ENCODE data around the gene ADAMTSL5.
"Not testable (repeated sequence)": the region's sequence is repeated elsewhere in the genome, so short reads cannot be mapped to it uniquely, and the experiment has no call there.

ADAMTSL5 gene

DNA sequence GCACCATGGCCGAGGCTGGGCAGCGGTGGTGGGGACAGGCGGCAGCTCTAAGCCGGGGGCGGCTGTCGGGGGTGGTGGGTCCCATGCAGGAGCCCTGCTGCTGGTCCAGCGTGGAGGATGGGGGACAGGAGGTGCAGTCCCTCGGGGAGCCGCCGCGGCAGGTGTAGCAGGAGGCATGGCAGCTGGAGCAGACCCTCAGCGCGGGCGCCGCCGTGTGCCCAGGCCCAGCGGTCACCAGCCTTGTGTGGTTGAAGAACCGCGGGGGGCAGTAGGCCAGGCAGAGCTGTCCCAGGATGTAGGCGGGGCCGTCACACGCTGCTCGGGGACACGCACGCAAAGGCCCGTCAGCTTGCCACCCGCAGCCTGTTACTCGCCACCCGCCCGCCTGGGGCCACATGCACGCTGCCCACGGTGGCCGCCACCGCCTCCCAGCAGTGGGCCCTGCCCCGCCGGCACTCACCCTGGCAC lies 30.9 kb downstream of the ADAMTSL5 start:
- DNase-seq (ENCODE audit: low spot score): no peak

DNA sequence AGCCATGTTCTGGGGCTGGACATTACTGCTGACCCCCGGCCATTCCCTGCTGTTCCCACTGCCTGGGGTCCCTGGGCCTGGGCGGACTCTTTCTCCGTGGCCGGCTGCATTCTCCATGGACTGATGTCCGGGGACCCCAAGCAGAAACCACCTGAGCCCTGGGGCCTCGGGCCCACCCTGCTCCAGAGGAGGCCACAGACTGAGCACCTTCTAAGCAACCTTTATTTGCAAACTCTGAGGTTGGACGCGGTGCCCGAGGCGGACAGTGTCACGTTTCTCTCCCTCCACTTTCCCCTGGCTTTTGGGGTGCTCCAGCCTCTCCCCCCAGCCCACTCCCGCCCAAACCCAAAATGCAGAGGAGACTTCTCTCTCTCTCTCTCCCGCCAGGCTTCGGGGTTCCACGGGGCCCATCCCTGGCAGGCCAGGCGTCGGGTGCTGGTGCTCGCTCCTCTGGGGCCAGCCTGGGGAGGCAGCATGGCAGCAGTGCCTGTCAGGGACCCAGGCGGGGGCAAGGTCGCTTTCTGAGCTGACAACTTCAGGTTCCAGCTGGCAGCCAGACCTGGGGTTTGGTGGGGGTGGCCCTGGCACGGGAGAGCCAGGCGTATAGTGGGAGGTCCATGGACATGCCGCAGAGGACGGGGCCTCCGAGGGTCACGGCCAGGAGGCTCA lies 31.5 kb downstream of the ADAMTSL5 start:
- no peak for DNase-seq (ENCODE audit: low spot score)

DNA sequence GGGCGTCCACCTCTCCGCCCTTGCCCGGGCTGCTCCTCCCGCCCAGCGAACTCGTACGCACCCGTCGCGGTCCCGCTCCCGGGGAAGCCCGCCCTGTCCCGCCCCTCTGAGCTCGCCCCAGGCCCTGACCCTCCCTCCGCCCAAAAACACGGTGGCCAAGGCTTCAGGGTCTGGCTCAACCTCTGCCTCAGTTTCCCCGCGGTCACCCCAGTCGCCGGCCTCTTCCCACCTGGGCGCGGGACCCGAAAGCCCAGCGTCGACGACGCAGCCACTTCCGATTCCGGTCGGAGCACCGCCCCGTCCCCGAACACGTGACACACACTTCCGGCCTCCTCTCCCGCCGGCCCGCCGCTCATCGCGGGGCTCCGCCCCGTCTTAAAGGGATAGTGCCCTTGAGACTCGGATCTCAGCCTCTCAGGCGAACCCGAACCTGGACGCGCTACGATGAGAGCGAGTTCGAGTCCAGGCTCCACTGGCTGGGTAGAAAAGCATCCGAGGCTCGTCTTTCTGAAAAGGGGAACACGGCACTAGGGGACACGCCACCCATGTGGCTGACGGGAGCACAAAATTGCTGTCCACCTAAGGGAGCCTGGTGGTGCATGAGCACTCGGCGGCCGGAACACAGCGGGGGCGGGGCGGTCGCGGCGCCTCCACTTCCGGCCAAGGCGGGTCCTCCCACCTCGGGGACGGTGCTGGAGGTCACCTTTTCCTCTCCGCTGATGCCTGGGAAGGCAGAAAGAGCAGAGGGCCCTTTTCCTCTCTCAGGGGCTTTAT lies 33.7 kb downstream of the ADAMTSL5 start, which contains the start of gene C19orf25:
TSS of gene C19orf25 (minus strand) at position 282 of the 774 bp plus-strand sequence. CDS start 312 bp downstream, outside the sequence.
- peak; percentile 93 for DNase-seq (ENCODE audit: low spot score)

DNA sequence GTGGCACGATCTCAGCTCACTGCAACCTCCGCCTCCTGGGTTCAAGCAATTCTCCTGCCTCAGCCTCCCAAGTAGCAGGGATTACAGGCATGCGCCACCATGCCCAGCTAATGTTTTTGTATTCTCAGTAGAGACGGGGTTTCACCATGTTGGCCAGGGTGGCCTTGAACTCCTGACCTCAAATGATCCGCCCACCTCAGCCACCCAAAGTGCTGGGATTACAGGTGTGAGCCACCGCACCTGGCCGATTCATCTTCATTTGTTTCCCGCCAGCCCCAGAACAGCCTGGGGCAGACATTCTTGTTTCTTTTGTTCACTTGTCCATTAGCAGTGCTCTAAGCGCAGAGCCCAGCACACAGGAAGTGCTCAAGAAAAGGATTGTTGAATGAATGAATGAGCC lies 35.8 kb downstream of the ADAMTSL5 start:
- DNase-seq (ENCODE audit: low spot score): not testable (repeated sequence)

DNA sequence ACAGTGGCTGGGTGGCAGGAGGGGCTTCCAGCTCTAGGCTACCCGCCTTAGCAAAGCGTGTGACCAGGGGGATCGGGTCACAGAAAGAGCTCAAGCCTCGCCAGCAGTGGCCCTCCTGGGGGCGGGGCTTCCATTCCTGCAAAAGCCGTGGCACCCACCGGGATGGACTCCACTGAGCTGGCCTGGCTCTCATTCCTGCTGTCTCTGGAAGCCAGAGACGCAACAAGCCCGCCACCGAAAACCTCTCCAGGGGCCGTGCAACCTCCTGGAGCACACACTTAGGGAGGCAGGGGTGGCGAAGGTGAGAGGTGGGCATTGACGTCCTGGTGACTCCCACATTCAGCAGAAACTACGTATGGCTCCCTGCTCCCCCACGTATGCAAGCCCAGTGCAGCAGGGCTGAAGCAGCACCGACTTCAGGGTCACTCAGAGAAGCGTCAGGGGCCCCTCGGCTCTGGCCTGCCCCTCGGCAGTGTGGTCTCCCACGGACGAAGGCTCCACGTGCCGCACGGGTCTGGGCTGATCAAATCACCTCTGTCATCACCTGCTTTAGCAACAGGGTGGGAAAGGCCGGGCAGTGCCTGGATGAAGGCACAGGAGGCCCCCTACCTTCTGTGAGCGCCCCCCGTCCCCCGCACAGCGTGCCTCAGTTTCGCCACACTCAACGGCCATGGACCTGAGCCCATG lies 36.9 kb downstream of the ADAMTSL5 start:
- DNase-seq (ENCODE audit: low spot score): no peak

DNA sequence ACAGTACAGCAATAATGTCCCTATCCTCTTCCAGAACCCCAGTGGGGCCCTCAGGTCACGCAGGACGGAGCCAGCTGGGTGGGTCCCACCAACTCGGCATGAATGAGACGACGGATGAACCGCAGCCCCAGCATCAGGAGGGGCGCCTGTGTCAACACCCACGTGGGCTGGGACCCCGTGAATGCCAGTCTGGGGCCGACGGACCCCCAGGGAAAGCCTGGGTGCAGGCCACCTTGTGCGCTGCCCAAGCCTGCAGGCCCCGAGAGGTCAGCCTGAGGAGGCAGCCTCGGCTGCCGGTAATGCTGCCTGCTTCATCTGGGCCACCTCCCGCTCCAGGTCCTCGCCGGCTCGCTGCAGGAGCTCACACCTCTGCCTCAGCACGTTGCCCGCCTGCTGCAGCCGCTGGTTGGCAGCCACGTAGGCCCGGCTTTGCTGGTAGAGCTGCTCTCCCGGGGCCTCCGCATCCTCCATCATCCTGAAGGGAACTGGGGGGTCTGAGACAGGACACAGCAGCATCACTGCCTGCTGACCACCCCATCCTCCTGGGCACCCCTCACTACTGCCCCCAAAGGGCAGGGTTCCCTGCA lies 38.0 kb downstream of the ADAMTSL5 start:
- DNase-seq (ENCODE audit: low spot score): no peak

DNA sequence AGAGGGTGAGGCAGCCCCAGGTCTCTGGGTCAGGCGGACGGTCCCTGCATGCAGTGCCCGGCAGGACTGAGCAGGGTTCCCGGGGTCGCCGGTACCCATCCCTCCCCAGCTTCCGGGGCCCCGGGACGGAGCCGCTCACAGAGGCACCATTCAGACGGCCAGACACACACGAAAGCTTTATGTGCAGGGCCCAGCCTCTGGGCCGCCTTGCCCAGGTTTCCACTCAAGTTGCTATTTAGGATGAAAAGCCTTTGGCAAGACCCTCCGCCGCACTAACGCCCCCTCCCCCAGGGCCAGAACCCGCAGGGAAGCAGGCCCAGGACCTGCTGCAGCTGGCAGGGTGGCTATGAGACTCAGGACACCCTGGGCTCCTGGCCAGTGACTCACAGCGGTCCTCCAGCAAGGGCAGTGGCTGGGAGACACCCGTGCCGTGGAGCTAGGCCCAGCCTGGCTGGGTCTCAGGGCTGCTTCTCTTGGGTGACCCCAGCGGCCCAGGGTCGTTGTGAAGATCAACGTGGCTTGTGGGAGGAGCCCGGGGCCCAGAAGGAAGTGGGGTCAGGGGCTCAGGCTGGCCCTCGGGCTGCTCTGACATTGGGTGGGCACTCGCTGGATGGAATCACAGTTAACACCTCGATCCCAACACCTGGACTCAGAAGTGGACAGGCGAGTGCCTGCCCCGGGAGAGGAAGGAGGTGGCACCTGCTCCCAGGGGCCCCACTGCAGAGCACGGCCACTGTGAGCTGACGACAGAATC lies 38.6 kb downstream of the ADAMTSL5 start:
- no peak for DNase-seq (ENCODE audit: low spot score)

DNA sequence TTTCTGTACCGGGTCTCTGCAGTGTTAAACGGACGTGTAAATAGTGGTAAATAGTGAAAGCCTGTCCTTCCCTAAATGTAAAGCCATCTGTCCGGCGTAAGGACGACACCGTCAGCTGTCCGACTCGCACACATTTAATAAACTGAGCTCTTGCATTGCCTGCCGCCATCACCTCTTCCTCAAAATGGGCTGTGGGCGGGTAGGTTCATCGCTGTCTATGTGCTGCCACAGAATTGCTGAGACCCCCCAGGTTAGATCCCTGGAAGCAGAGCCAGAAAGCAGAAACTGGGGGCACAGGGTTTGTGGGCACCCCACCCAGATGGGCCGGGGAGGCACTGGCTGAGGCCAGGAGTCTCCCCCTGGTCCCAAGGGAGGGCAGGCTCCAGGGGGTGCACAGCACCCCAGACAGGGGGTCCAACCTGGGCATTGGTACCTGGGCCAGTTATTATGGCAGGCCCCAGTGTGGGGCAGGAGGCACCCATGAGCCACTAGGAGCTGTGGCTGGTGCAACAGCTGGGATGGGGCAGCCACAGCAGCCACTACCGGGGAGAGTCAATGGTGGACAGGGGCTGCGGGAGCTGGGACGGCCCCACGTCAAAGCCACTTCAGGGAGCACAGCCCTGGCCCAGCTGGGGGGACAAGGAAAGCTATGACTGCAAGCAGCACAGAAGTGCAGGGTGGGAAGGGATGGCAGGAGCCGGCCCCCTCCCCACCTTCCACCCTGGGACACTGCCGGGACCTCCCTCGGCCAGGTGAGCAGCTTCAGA lies 39.6 kb downstream of the ADAMTSL5 start:
- DNase-seq (ENCODE audit: low spot score): no peak

DNA sequence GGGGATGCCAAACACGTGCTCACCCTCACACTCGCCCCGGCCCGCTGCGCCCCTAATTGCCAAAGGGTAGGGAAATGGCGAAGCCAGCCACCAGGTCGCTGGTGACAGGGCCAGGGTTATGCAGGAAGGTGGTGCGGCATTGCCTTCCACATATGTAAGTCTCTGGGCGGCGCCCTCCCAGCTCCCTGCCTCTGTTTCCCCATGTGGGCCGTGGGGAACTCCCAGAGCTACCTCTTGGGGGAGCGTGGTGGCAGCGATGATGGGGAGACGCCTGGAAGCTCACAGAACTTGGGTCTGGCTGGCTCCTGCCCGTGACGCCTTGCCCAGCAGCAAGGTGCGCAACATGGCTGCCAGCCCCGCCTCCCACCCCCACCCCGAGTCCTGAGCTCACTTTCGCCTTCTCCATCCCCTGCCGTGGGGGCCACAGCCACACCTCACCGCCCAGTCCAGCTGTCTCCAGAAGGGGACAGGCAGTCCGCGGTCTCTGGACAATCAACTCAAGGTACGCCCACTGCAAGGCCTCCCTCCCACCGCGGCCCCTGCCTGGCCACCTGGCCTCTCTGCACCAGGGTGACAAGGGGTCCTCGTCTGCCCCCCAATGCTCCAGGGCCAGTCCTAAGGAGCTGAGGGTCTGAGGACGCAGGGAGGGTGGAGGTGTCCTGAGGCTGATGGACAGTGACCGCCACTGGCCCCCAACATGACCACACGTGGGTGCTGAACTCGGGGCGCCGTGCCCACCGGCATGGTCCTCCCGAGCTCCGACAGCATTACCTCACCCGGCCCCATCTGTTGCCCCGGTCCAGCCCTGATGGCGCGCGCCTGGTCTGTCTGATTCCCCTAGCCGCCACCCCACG lies 40.4 kb downstream of the ADAMTSL5 start:
- no peak for DNase-seq (ENCODE audit: low spot score)

DNA sequence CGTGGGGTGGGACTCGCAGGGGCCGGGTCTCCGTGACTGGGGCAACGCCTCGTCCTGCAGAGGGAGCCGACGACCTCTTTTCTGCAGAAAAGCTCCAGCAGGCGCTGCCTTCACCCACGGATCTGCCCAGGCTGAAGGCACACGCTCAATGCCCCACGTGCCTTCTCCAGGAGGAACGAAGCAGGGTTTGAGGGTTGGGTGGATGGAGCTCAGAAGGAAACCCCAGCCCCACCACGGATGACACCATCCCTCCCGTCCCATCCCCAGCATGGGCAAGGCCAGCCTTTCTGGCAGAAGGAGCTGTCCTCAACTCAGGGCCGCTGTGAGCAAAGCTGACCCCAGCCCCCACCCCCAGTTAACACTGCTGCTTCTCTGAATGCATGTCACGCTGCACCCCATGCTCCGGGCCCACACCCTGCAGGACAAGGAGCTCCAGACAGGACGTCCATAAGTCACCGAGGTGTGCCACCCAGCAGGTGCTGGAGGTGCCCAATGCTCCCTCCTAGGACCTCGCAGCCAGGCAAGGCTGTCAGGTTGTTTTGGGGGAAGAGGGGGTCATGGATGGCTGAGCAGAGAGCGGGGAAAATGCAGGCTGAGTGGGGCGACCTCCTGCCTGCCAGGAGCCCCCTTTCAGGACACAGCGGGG lies 41.2 kb downstream of the ADAMTSL5 start:
- DNase-seq (ENCODE audit: low spot score): no peak

DNA sequence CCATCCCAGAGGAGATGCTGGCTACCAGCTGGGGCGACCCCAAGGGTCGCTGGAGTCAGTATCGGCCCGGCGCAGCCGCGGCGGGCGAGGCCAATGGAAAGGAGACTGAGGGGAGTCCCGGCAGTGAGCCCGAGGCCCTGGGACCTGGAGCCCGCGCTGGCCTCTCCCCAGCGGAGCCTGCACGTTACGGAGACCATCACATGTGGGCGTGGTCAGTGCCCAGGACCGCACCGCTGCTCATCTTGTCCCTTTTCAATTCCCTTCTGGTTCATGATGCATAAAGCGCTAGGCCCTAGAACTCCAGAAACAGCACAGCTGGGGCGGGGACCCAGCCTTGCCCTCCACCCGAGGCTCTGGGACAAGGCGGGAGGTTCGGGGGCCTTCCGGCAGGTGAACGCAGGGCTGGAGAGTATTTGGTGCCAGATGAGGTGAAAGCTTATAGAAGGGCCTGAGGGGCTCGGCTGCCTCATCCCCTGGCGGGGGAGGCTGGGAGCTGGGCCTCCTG lies 41.8 kb downstream of the ADAMTSL5 start:
- DNase-seq (ENCODE audit: low spot score): no peak

DNA sequence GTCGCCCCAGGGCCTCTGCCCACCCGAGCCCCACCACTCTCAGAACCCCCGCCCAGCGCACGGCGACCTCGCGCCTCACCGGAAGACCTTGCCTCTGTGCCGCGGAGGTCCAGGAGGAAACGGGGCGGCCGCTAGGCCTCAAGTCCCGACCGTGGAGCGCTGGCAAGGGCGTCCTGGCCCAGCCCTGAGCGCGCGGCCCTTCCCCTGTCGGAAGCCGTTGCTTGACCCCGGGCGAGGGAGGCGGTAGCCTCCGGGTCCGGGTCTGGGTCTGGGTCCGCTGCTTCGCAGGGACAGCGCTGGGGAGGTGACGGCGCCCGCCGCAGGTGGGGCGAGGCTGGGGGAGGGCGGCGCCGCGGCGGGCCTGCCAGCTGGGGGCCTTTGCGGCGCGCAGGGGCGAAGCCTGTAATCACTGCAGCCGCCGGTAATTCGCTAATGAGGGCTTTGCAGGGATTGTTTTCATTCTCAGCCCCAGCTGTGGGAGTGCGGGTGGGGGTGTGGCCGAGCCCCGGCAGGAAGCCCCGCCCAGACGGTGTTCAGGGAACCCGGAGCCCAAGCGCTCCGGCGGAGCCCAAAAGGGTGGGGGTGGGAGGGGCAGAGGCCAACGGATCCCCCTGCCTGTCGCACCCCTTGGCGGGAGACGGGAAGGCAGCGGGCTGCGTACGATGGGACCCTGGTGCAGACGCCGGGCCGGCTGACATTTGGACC lies 42.4 kb downstream of the ADAMTSL5 start:
- peak; percentile 74 for DNase-seq (ENCODE audit: low spot score)

DNA sequence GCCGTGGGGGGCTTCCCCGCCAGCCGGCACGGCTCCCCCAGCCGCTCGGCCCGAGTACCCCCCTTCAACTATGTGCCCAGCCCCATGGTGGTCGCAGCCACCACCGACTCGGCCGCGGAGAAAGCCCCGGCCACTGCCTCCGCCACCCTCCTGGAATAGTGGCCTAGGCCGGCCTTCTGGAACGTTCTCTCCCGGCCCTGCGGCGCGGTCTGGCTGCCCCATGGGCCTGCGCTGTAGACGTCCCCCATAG lies 42.8 kb downstream of the ADAMTSL5 start:
- no peak for DNase-seq (ENCODE audit: low spot score)

DNA sequence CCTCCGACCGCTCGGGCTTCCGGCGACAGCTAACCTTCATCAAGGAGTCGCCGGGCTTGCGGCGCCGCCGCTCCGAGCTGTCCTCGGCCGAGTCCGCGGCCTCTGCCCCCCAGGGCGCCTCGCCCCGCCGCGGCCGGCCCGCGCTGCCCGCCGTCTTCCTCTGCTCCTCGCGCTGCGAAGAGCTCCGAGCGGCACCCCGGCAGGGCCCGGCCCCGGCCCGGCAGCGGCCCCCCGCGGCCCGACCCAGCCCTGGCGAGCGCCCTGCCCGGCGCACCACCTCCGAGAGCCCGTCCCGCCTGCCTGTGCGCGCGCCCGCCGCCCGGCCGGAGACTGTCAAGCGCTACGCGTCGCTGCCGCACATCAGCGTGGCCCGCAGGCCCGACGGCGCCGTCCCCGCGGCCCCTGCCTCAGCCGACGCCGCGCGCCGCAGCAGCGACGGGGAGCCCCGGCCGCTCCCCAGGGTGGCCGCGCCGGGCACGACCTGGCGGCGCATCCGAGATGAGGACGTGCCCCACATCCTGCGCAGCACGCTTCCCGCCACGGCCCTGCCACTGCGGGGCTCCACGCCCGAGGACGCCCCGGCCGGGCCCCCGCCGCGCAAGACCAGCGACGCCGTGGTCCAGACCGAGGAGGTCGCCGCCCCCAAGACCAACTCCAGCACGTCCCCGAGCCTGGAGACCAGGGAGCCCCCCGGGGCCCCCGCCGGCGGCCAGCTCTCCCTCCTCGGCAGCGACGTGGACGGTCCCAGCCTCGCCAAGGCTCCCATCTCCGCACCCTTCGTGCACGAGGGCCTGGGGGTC lies 43.4 kb downstream of the ADAMTSL5 start:
- no peak for DNase-seq (ENCODE audit: low spot score)

DNA sequence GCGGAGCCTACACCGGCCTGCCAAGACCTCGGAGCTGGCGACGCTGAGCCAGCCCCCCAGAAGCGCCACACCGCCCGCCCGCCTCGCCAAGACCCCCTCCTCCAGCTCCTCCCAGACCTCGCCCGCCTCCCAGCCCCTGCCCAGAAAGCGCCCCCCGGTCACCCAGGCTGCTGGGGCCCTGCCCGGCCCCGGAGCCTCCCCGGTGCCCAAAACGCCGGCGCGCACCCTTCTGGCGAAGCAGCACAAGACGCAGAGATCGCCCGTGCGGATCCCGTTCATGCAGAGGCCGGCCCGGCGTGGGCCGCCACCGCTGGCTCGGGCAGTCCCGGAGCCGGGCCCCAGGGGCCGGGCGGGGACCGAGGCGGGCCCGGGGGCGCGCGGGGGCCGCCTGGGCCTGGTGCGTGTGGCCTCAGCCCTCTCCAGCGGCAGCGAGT lies 44.0 kb downstream of the ADAMTSL5 start:
- no peak for DNase-seq (ENCODE audit: low spot score)

DNA sequence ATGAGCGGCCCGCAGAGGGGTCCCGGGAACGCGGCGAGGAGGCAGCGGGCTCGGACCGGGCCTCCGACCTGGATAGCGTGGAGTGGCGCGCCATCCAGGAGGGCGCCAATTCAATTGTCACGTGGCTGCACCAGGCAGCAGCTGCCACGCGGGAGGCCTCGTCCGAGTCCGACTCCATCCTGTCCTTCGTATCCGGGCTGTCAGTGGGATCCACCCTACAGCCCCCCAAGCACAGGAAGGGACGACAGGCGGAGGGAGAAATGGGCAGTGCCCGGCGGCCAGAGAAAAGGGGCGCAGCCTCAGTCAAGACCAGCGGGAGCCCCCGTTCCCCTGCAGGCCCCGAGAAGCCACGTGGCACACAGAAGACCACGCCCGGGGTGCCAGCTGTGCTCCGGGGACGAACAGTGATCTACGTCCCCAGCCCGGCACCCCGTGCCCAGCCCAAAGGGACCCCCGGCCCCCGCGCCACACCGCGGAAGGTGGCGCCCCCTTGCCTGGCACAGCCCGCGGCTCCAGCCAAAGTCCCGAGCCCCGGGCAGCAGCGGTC lies 44.5 kb downstream of the ADAMTSL5 start:
- DNase-seq (ENCODE audit: low spot score): no peak

DNA sequence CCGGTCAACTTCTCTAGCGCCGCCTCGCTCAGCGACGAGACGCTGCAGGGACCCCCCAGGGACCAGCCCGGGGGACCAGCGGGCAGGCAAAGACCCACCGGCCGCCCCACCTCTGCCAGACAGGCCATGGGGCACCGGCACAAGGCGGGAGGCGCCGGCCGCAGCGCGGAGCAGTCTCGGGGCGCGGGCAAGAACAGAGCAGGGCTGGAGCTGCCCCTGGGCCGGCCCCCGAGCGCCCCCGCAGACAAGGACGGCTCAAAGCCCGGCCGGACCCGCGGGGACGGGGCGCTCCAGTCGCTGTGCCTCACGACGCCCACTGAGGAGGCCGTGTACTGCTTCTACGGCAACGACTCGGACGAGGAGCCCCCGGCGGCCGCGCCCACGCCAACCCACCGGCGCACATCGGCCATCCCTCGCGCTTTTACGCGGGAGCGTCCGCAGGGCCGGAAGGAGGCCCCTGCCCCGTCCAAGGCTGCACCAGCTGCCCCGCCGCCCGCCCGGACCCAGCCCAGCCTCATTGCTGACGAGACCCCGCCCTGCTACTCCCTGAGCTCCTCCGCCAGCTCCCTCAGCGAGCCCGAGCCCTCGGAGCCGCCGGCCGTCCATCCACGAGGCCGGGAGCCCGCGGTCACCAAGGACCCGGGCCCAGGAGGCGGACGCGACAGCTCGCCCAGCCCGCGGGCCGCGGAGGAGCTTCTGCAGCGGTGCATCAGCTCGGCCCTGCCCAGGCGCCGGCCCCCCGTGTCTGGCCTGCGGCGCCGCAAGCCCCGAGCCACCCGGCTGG lies 45.1 kb downstream of the ADAMTSL5 start:
- DNase-seq (ENCODE audit: low spot score): no peak
